ENCODE data around the gene PRF1. TPM values are rescaled to one million over a fixed set of nuclear protein-coding genes. Genes with fewer than 3 reads are reported as not detected.

PRF1 gene
- total and polyA plus RNA-seq, 2 donors (not counting 1 experiment from before 2014, with no cell fraction given): not detected

GRCh38 chr10:70584909-70585544 is 17.5 kb downstream of the PRF1 start:
- Histone ChIP-seq H3K79me2 (ENCODE audit: control insufficient read depth, insufficient read depth, low read length) (no peaks in the 10 kb centered on the region), H3K4me1 (ENCODE audit: control insufficient read depth, extremely low read depth, insufficient read depth, low read length) (no peaks in the 10 kb centered on the region), H3K9ac (ENCODE audit: insufficient read depth, low read length) (no peak overlapping the region), H3K27me3 (ENCODE audit: control insufficient read depth, insufficient read depth, low read length) (peaks cover 19% of the 10 kb centered on the region), H3K4me2 (ENCODE audit: extremely low read depth, insufficient read depth, low read length) (no peak overlapping the region), H3K4me3 (replicated peaks in 1 of 4; ENCODE audit: control extremely low read depth in 1 of 4, insufficient read depth in 1 of 4, low read depth in 3 of 4, low read length in 4 of 4) (no peak overlapping the region), H3K36me3 (ENCODE audit: control insufficient read depth, insufficient read depth, low read length) (no peaks in the 10 kb centered on the region), H2AFZ (ENCODE audit: low read length) (no peak overlapping the region), H4K20me1 (ENCODE audit: control insufficient read depth, extremely low read depth, insufficient read depth, low read length) (no peaks in the 10 kb centered on the region), H3K27ac (ENCODE audit: insufficient read depth, low read length) (no peak overlapping the region), H3K9me3 (ENCODE audit: control insufficient read depth, insufficient read depth, low read depth, low read length) (no peaks in the 10 kb centered on the region)
- DNase-seq (ENCODE audit: low read depth in 2 of 2): peak; percentile 33 to 56
- no peak for TF ChIP-seq EZH2 (IDR thresholded peaks at IDR 0.05; ENCODE audit: low read length, missing control alignments)
- TF ChIP-seq CTCF (conservative IDR thresholded peaks at IDR 0.05 in 1 of 2, IDR thresholded peaks at IDR 0.05 in 1 of 2; ENCODE audit: low read depth in 1 of 2, low read length in 2 of 2): no peak

- Histone ChIP-seq H3K9ac (ENCODE audit: insufficient read depth, low read length) (no peak overlapping the region), H3K27ac (ENCODE audit: insufficient read depth, low read length) (no peak overlapping the region), H3K9me3 (ENCODE audit: control insufficient read depth, insufficient read depth, low read depth, low read length) (no peaks in the 10 kb centered on the region), H2AFZ (ENCODE audit: low read length) (no peak overlapping the region), H3K79me2 (ENCODE audit: control insufficient read depth, insufficient read depth, low read length) (no peaks in the 10 kb centered on the region), H3K36me3 (ENCODE audit: control insufficient read depth, insufficient read depth, low read length) (no peaks in the 10 kb centered on the region), H3K4me3 (replicated peaks in 1 of 4; ENCODE audit: control extremely low read depth in 1 of 4, insufficient read depth in 1 of 4, low read depth in 3 of 4, low read length in 4 of 4) (no peak overlapping the region), H3K4me2 (ENCODE audit: extremely low read depth, insufficient read depth, low read length) (no peak overlapping the region), H3K27me3 (ENCODE audit: control insufficient read depth, insufficient read depth, low read length) (peaks cover 19% of the 10 kb centered on the region), H3K4me1 (ENCODE audit: control insufficient read depth, extremely low read depth, insufficient read depth, low read length) (no peaks in the 10 kb centered on the region), H4K20me1 (ENCODE audit: control insufficient read depth, extremely low read depth, insufficient read depth, low read length) (no peaks in the 10 kb centered on the region)
- no peak for DNase-seq (ENCODE audit: low read depth in 2 of 2)
- TF ChIP-seq EZH2 (IDR thresholded peaks at IDR 0.05; ENCODE audit: low read length, missing control alignments): no peak
- no peak for TF ChIP-seq CTCF (conservative IDR thresholded peaks at IDR 0.05 in 1 of 2, IDR thresholded peaks at IDR 0.05 in 1 of 2; ENCODE audit: low read depth in 1 of 2, low read length in 2 of 2)
Observed at GRCh38 chr10:70584366-70584765, 18.2 kb downstream of the PRF1 start.

- Histone ChIP-seq H3K27ac (ENCODE audit: insufficient read depth, low read length) (no peak overlapping the region), H3K4me2 (ENCODE audit: extremely low read depth, insufficient read depth, low read length) (no peak overlapping the region), H4K20me1 (ENCODE audit: control insufficient read depth, extremely low read depth, insufficient read depth, low read length) (no peaks in the 10 kb centered on the region), H3K27me3 (ENCODE audit: control insufficient read depth, insufficient read depth, low read length) (peaks cover 14% of the 10 kb centered on the region), H3K4me1 (ENCODE audit: control insufficient read depth, extremely low read depth, insufficient read depth, low read length) (no peaks in the 10 kb centered on the region), H3K9me3 (ENCODE audit: control insufficient read depth, insufficient read depth, low read depth, low read length) (no peaks in the 10 kb centered on the region), H3K4me3 (replicated peaks in 1 of 4; ENCODE audit: control extremely low read depth in 1 of 4, insufficient read depth in 1 of 4, low read depth in 3 of 4, low read length in 4 of 4) (no peak overlapping the region), H2AFZ (ENCODE audit: low read length) (no peak overlapping the region), H3K9ac (ENCODE audit: insufficient read depth, low read length) (no peak overlapping the region), H3K79me2 (ENCODE audit: control insufficient read depth, insufficient read depth, low read length) (no peaks in the 10 kb centered on the region), H3K36me3 (ENCODE audit: control insufficient read depth, insufficient read depth, low read length) (no peaks in the 10 kb centered on the region)
- TF ChIP-seq CTCF (conservative IDR thresholded peaks at IDR 0.05 in 1 of 2, IDR thresholded peaks at IDR 0.05 in 1 of 2; ENCODE audit: low read depth in 1 of 2, low read length in 2 of 2) (no peak), EZH2 (IDR thresholded peaks at IDR 0.05; ENCODE audit: low read length, missing control alignments) (no peak)
- DNase-seq (ENCODE audit: low read depth in 2 of 2): no peak
Observed at GRCh38 chr10:70583669-70584037, 18.9 kb downstream of the PRF1 start.
